ENCODE measurements around the gene FOXC1. TPM values are rescaled to one million over a fixed set of nuclear protein-coding genes. Genes with fewer than 3 reads are reported as not detected.
A peak's percentile ranks its signal among the peaks of the same experiment; 100 is the strongest.

FOXC1 gene
- total RNA-seq, 1 donor from 2014 or later, result 4.9 TPM

DNA sequence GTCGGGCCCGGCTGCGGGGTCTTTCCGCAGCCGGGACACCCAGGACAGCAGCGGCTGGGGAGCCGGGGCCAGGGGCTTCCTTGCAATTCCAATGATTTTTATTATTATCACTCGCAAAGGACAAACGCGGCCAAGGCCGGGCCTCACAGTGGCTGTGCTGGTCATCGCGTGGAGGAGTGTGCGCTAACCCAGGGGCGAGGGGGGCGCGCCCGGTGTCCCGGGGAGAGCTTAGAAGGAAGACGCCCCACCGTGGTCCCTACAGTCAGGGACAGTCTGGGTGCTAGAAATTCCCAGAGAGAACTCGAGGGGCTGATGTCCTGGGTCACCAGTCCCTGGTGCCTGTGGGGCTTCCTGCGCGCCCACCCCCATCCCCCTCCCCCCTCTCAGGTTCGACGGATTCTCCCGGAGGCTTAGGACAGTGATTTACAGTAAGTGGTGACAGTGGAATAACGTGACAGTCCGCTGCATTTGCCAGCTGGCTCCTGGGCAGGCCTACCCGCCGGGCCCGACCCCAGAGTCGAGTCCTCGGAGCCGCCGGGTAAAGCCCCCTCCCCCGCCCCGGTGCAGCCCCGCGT, 9.5 kb downstream of the FOXC1 start:
- H3K36me3 ChIP-seq, result no peaks in the 10 kb centered on the region
- H3K9me3 ChIP-seq, result no peaks in the 10 kb centered on the region
- DNase-seq, result no peak
- intact Hi-C loops (cut with DNase I), result no loop called here
- peaks cover 89% of the 10 kb centered on the region for H3K27me3 ChIP-seq
- peak overlapping the region; percentile 12 for H3K4me3 ChIP-seq
- no peak for TF ChIP-seq CTCF (IDR thresholded peaks at IDR 0.05)
- ATAC-seq, result no peak
- no peak overlapping the region for H3K27ac ChIP-seq
- H3K4me1 ChIP-seq, result peaks cover 7% of the 10 kb centered on the region

DNA sequence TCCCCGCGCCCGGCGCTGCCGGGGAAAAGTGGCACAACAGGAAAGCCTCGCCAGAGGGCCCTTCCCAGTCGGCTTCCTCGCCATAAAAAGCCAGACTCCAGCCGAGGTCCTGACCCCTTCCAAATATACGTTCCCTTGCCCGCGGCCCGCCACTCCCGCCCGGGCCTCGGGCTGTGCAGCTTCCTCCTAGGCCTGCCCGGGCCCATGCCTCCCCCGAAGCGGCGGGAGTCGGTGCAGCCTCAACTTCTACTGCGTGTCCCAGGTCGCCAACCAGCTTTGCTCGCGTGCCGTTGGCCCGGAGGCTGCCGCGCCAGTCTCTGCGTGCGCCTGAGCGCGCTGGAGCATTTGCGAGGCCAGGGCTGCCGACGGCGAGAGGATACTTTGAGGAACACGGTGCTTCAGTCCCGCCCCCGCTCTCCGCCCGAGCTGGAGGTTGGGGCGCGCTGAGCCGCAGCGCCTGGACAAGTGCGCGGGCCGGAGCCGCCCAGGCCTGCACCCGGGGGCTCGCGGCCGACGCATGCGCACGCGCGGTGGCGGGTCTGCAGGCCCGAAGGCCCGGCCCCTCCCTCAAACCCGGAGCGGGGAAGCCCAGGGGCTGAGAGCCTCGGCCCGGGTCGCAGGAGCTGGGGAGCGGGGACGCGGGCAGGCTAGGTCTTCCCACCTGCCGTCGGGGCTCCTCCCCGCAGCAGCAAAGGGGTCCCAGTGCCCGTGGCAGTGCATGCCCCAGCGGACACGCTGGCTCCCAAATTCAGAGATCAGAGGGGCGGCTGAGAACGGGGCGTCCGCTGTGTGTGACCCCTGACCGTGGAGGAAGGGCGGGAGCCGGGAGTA, 10.2 kb downstream of the FOXC1 start:
- peak overlapping the region; percentile 12 for H3K4me3 ChIP-seq
- no peaks in the 10 kb centered on the region for H3K9me3 ChIP-seq
- no peaks in the 10 kb centered on the region for H3K36me3 ChIP-seq
- DNase-seq (peak; percentile 72), ATAC-seq (peak; percentile 48)
- intact Hi-C loops (cut with DNase I), result no loop called here
- H3K27me3 ChIP-seq, result peaks cover 88% of the 10 kb centered on the region
- no peak overlapping the region for H3K27ac ChIP-seq
- no peak for TF ChIP-seq CTCF (IDR thresholded peaks at IDR 0.05)
- H3K4me1 ChIP-seq, result peaks cover 4% of the 10 kb centered on the region

GRCh38 chr6:1620504-1621069, 10.9 kb downstream of the FOXC1 start:
- H3K4me3 ChIP-seq, result no peak overlapping the region
- no peak for TF ChIP-seq CTCF (IDR thresholded peaks at IDR 0.05)
- DNase-seq (no peak), ATAC-seq (no peak)
- no peak overlapping the region for H3K27ac ChIP-seq
- no peaks in the 10 kb centered on the region for H3K9me3 ChIP-seq
- peaks cover 10% of the 10 kb centered on the region for H3K4me1 ChIP-seq
- H3K36me3 ChIP-seq, result no peaks in the 10 kb centered on the region
- intact Hi-C loops (cut with DNase I), result no loop called here
- peaks cover 86% of the 10 kb centered on the region for H3K27me3 ChIP-seq

GRCh38 chr6:1621070-1621701, 11.5 kb downstream of the FOXC1 start:
- no peaks in the 10 kb centered on the region for H3K36me3 ChIP-seq
- TF ChIP-seq CTCF (IDR thresholded peaks at IDR 0.05), result no peak
- no peaks in the 10 kb centered on the region for H3K9me3 ChIP-seq
- intact Hi-C loops (cut with DNase I), result no loop called here
- peaks cover 14% of the 10 kb centered on the region for H3K4me1 ChIP-seq
- no peak for ATAC-seq
- no peak for DNase-seq
- H3K27me3 ChIP-seq, result peaks cover 89% of the 10 kb centered on the region
- no peak overlapping the region for H3K4me3 ChIP-seq
- H3K27ac ChIP-seq, result no peak overlapping the region

GRCh38 chr6:1622220-1622850, 12.6 kb downstream of the FOXC1 start:
- no peak overlapping the region for H3K4me3 ChIP-seq
- no peak overlapping the region for H3K27ac ChIP-seq

More at GRCh38 chr6:1622220-1622850, 12.6 kb downstream of the FOXC1 start:
- H3K36me3 ChIP-seq, result no peaks in the 10 kb centered on the region
- no peak for TF ChIP-seq CTCF (IDR thresholded peaks at IDR 0.05)
- DNase-seq, result no peak
- peaks cover 14% of the 10 kb centered on the region for H3K4me1 ChIP-seq
- no peak for ATAC-seq
- intact Hi-C loops (cut with DNase I), result no loop called here
- H3K27me3 ChIP-seq, result peaks cover 89% of the 10 kb centered on the region
- H3K9me3 ChIP-seq, result no peaks in the 10 kb centered on the region
